ENCODE results near the gene DUSP10.

The DUSP10 gene

GRCh38 chr1:221690858-221691257 is 51.0 kb downstream of the DUSP10 start:
- no peak for DNase-seq

GRCh38 chr1:221689138-221689537 is 52.8 kb downstream of the DUSP10 start:
- no peak for DNase-seq

GRCh38 chr1:221688488-221688843 is 53.4 kb downstream of the DUSP10 start:
- no peak for DNase-seq

GRCh38 chr1:221687836-221688487 is 53.9 kb downstream of the DUSP10 start:
- no peak for DNase-seq

- no peak for DNase-seq
Measured at GRCh38 chr1:221683681-221684080, 58.2 kb downstream of the DUSP10 start.

- DNase-seq, result no peak
Measured at GRCh38 chr1:221680085-221680484, 61.8 kb downstream of the DUSP10 start.

- DNase-seq, result no peak
Measured at GRCh38 chr1:221678014-221678413, 63.9 kb downstream of the DUSP10 start.

- no peak for DNase-seq
Measured at GRCh38 chr1:221675880-221676800, 65.7 kb downstream of the DUSP10 start.

- DNase-seq, result no peak
Measured at GRCh38 chr1:221672965-221673364, 68.9 kb downstream of the DUSP10 start.

- no peak for DNase-seq
Measured at GRCh38 chr1:221672239-221672645, 69.6 kb downstream of the DUSP10 start.

- DNase-seq, result no peak
Measured at GRCh38 chr1:221670081-221670480, 71.8 kb downstream of the DUSP10 start.

GRCh38 chr1:221669441-221669840 is 72.4 kb downstream of the DUSP10 start:
- DNase-seq, result no peak

GRCh38 chr1:221667504-221667903 is 74.4 kb downstream of the DUSP10 start:
- DNase-seq, result peak; percentile 11 to 40

- no peak for DNase-seq
Measured at GRCh38 chr1:221664253-221664652, 77.6 kb downstream of the DUSP10 start.

- no peak for DNase-seq
Measured at GRCh38 chr1:221663321-221663720, 78.6 kb downstream of the DUSP10 start.

- no peak for DNase-seq
Measured at GRCh38 chr1:221655766-221656305, 86.1 kb downstream of the DUSP10 start.

All from Kasumi-1 (cell line).